H1 (cell line): ENCODE results near the gene NPBWR2. TPM values are rescaled to one million over a fixed set of nuclear protein-coding genes. Genes with fewer than 3 reads are reported as not detected.

Experiments used
- CTCF ChIA-PET: fragments of 300-600 bp; sonication (Branson Sonifier 250); formaldehyde crosslinking; loops from one replicate; lab custom pipeline; 2021; ENCODE audit not compliant: partially characterized antibody; lab: Charles Lee
- POLR2A ChIA-PET: fragments of 300-600 bp; sonication (Branson Sonifier 250); formaldehyde crosslinking; loops from one replicate; lab custom pipeline; 2021; ENCODE audit warnings: inconsistent platforms; ENCODE audit not compliant: partially characterized antibody; lab: Charles Lee
- DNase-seq, 2 experiments: peaks; one replicate each; pipeline versions ENCODE4 v3.0.0 to v3.0.0-alpha.2; 2010 to 2022; ENCODE audit warnings: low spot score in 2 of 2, low read depth in 1 of 2, mixed read lengths in 1 of 2
- FAIRE-seq: peaks from 2 replicates; lab custom pipeline; 2011; peaks lifted over from hg19 to GRCh38; lab: Jason Lieb, UNC
- H2AFZ ChIP-seq: 2 replicates; pipeline ENCODE4 v1.8.1; 2012; ENCODE audit warnings: low read length, inconsistent platforms
- H2AK5ac ChIP-seq: 2 replicates; pipeline ENCODE4 v1.6.1; 2013; ENCODE audit warnings: low read depth, low read length
- H2BK120ac ChIP-seq: replicated peaks from 2 replicates; pipeline ENCODE3; 2013; ENCODE audit warnings: low read depth, low read length, inconsistent platforms
- H2BK12ac ChIP-seq: 2 replicates; pipeline ENCODE4 v1.6.1; 2013; ENCODE audit warnings: low read depth, low read length
- H2BK15ac ChIP-seq: 2 replicates; pipeline ENCODE4 v1.6.1; 2013; ENCODE audit warnings: low read length
- H2BK20ac ChIP-seq: 2 replicates; pipeline ENCODE4 v1.6.1; 2013; ENCODE audit warnings: low read length
- H2BK5ac ChIP-seq: 2 replicates; pipeline ENCODE4 v1.6.1; 2013; ENCODE audit warnings: low read depth, low read length
- H3K14ac ChIP-seq: 2 replicates; pipeline ENCODE4 v1.6.1; 2013; ENCODE audit warnings: inconsistent platforms; ENCODE audit not compliant: insufficient read length
- H3K18ac ChIP-seq: 2 replicates; pipeline ENCODE4 v1.6.1; 2013; ENCODE audit warnings: low read length; ENCODE audit errors: extremely low read depth
- H3K23ac ChIP-seq: 2 replicates; pipeline ENCODE4 v1.6.1; 2013; ENCODE audit warnings: inconsistent platforms; ENCODE audit not compliant: insufficient read length
- H3K23me2 ChIP-seq: 2 replicates; pipeline ENCODE4 v1.6.1; 2013; ENCODE audit warnings: low read depth, low read length
- H3K27ac ChIP-seq: 2 replicates; pipeline ENCODE4 v1.6.1; 2011; ENCODE audit warnings: low read depth, low read length, inconsistent platforms
- H3K27me3 ChIP-seq, 4 experiments: replicated peaks in 1 of 4; 1 replicate in 1 of 4; 2 replicates in 3 of 4; pipeline versions ENCODE4 v1.6.1 to v1.8.1; 2011 to 2013; ENCODE audit warnings: low read length in 3 of 4, mild to moderate bottlenecking in 3 of 4, inconsistent platforms in 2 of 4, mixed read lengths in 2 of 4, moderate library complexity in 1 of 4; ENCODE audit not compliant: control insufficient read depth in 3 of 4, insufficient read depth in 3 of 4; ENCODE audit errors: extremely low read depth in 1 of 4
- H3K36me3 ChIP-seq, 4 experiments: 2 replicates each; pipeline versions ENCODE4 v1.6.1 to v1.8.1; 2011 to 2013; ENCODE audit warnings: mild to moderate bottlenecking in 4 of 4, low read length in 3 of 4, moderate library complexity in 2 of 4, control low read depth in 1 of 4, inconsistent platforms in 1 of 4; ENCODE audit not compliant: insufficient read depth in 4 of 4, control insufficient read depth in 2 of 4
- H3K4ac ChIP-seq: replicated peaks from 2 replicates; pipeline ENCODE3; 2013; ENCODE audit warnings: low read length, low read depth, mixed read lengths, inconsistent platforms; ENCODE audit not compliant: insufficient read length
- H3K4me1 ChIP-seq, 4 experiments: replicated peaks in 1 of 4; 1 replicate in 1 of 4; 2 replicates in 3 of 4; pipeline versions ENCODE4 v1.6.1 to v1.8.1; 2011 to 2013; ENCODE audit warnings: low read length in 3 of 4, inconsistent platforms in 2 of 4, mixed read lengths in 1 of 4; ENCODE audit not compliant: insufficient read depth in 4 of 4, control insufficient read depth in 3 of 4
- H3K4me2 ChIP-seq, 2 experiments: 2 replicates each; pipeline versions ENCODE4 v1.6.1 to v1.8.1; 2011 to 2013; ENCODE audit warnings: low read depth in 2 of 2, low read length in 2 of 2, control low read depth in 1 of 2, inconsistent platforms in 1 of 2, mild to moderate bottlenecking in 1 of 2; ENCODE audit not compliant: insufficient read depth in 1 of 2
- H3K4me3 ChIP-seq, 4 experiments: fragments of 200-600, 300-600 bp in 1 of 4; sonication (generic), shearing (Covaris generic), sonication (Bioruptor Twin) in 1 of 4; 2 replicates each; pipeline versions ENCODE4 v1.5.1 to v1.8.1; 2011 to 2016; ENCODE audit warnings: low read length in 4 of 4, low read depth in 3 of 4, control low read depth in 2 of 4, inconsistent platforms in 2 of 4, mild to moderate bottlenecking in 2 of 4, mixed read lengths in 1 of 4, moderate library complexity in 1 of 4; ENCODE audit not compliant: insufficient read depth in 2 of 4; ENCODE audit errors: extremely low read depth in 1 of 4
- H3K56ac ChIP-seq: replicated peaks from 2 replicates; pipeline ENCODE3; 2013; ENCODE audit warnings: low read depth, mild to moderate bottlenecking, mixed read lengths, low read length, inconsistent platforms; ENCODE audit not compliant: insufficient read length
- H3K79me1 ChIP-seq: 2 replicates; pipeline ENCODE4 v1.6.1; 2013; ENCODE audit warnings: low read depth, low read length, control low read depth
- H3K79me2 ChIP-seq, 2 experiments: 2 replicates each; pipeline versions ENCODE4 v1.6.1 to v1.8.1; 2012 to 2013; ENCODE audit warnings: low read length in 2 of 2, mild to moderate bottlenecking in 2 of 2, inconsistent platforms in 1 of 2; ENCODE audit not compliant: insufficient read depth in 2 of 2, control insufficient read depth in 1 of 2
- H3K9ac ChIP-seq, 4 experiments: replicated peaks in 1 of 4; 1 replicate in 1 of 4; 2 replicates in 3 of 4; pipeline versions ENCODE4 v1.6.1 to v1.8.1; 2011 to 2013; ENCODE audit warnings: low read depth in 3 of 4, low read length in 3 of 4, control low read depth in 2 of 4, mild to moderate bottlenecking in 2 of 4, moderate library complexity in 2 of 4, inconsistent platforms in 1 of 4; ENCODE audit errors: extremely low read depth in 1 of 4
- H3K9me3 ChIP-seq, 2 experiments: 2 replicates each; pipeline versions ENCODE4 v1.6.1 to v1.8.1; 2012 to 2013; ENCODE audit warnings: mild to moderate bottlenecking in 2 of 2, moderate library complexity in 2 of 2, control low read depth in 1 of 2, inconsistent platforms in 1 of 2, low read depth in 1 of 2, low read length in 1 of 2, mixed read lengths in 1 of 2; ENCODE audit not compliant: insufficient read depth in 2 of 2
- H4K20me1 ChIP-seq, 2 experiments: replicated peaks in 1 of 2; 2 replicates each; pipeline versions ENCODE3 to v1.8.1; 2011 to 2013; ENCODE audit warnings: inconsistent platforms in 2 of 2, low read length in 2 of 2, mild to moderate bottlenecking in 1 of 2; ENCODE audit not compliant: insufficient read depth in 2 of 2, control insufficient read depth in 1 of 2
- H4K5ac ChIP-seq: 2 replicates; pipeline ENCODE4 v1.6.1; 2013; ENCODE audit warnings: low read length, low read depth, mixed read lengths, inconsistent platforms; ENCODE audit not compliant: insufficient read length
- H4K8ac ChIP-seq: 2 replicates; pipeline ENCODE4 v1.8.0; 2013; ENCODE audit warnings: mild to moderate bottlenecking, moderate library complexity, low read length, inconsistent platforms; ENCODE audit not compliant: insufficient read depth; ENCODE audit errors: extremely low read depth
- H4K91ac ChIP-seq: replicated peaks from 2 replicates; pipeline ENCODE3; 2013; ENCODE audit warnings: low read length, mixed read lengths, inconsistent platforms; ENCODE audit not compliant: insufficient read length
- CBX5 ChIP-seq: fragments of 300-800, 300-1000 bp; sonication (generic); IDR thresholded peaks from 2 replicates; pipeline ENCODE4 v1.7.1; 2016; ENCODE audit warnings: antibody characterized with exemption, low read length, low read depth
- CBX8 ChIP-seq: fragments of 300-800, 300-1000 bp; sonication (generic); IDR thresholded peaks from 2 replicates; pipeline ENCODE4 v1.7.1; 2016; ENCODE audit warnings: low read depth, low read length, borderline replicate concordance
- FOSL1 ChIP-seq: IDR thresholded peaks from 2 replicates; pipeline ENCODE4 v1.6.1; 2011; ENCODE audit warnings: mild to moderate bottlenecking, low read depth, low read length, moderate library complexity; ENCODE audit not compliant: insufficient read depth
- HDAC6 ChIP-seq: IDR thresholded peaks from one replicate; pipeline ENCODE4 v1.7.1; 2012; ENCODE audit warnings: low read depth, mild to moderate bottlenecking, inconsistent platforms, low read length, moderate library complexity
- KDM5A ChIP-seq: fragments of 200-600 bp; IDR thresholded peaks from 2 replicates; pipeline ENCODE4 v1.7.1; 2012; ENCODE audit warnings: mild to moderate bottlenecking, low read length, inconsistent platforms, mixed read lengths
- NANOG ChIP-seq: IDR thresholded peaks from 2 replicates; pipeline ENCODE4 v1.6.1; 2011; ENCODE audit warnings: low read length, low read depth, mild to moderate bottlenecking, inconsistent platforms; ENCODE audit not compliant: insufficient read depth, poor library complexity, severe bottlenecking
- NRF1 ChIP-seq: IDR thresholded peaks from 2 replicates; pipeline ENCODE4 v1.6.1; 2011; ENCODE audit warnings: mild to moderate bottlenecking, low read depth, low read length, improper control_type of control experiment
- SAP30 ChIP-seq: fragments of 300-600 bp; sonication (generic); IDR thresholded peaks from 2 replicates; pipeline ENCODE4 v1.7.1; 2012; ENCODE audit warnings: low read length, moderate library complexity, mild to moderate bottlenecking, inconsistent platforms; ENCODE audit not compliant: insufficient read depth, insufficient replicate concordance
- TEAD4 ChIP-seq: IDR thresholded peaks from 2 replicates; pipeline ENCODE4 v1.6.1; 2012; ENCODE audit warnings: low read depth, low read length, inconsistent platforms, mixed read lengths
- WGBS, 2 experiments: shearing (Covaris generic) in 1 of 2; methylation state at CpG; one replicate each; pipeline versions ENCODE4 v1.1.6 to v1.1.7; 2013 to 2015; ENCODE audit warnings: low lambda C conversion rate in 2 of 2, mixed read lengths in 2 of 2, inconsistent platforms in 1 of 2, low coverage in 1 of 2, missing lambda C conversion rate in 1 of 2; ENCODE audit not compliant: insufficient replicate concordance in 2 of 2, insufficient coverage in 1 of 2, insufficient read length in 1 of 2; ENCODE audit errors: extremely low coverage in 1 of 2, missing lambda C conversion rate in 1 of 2; 5-methylcytosine and 5-hydroxymethylcytosine counted together
- polyA plus RNA-seq, 7 experiments: library from polyadenylated mRNA; depleted of rRNA in 3 of 7; stranded (reverse) in 5 of 7; unstranded in 2 of 7; fragments of >200 nt in 5 of 7; fragments of 200-250 nt in 2 of 7; gene quantifications; 1 replicate in 5 of 7; 2 replicates in 1 of 7; 4 replicates in 1 of 7; pipeline versions ENCODE4 v1.2.1 to v1.2.3, GENCODE V29; 2011 to 2013; ENCODE audit warnings: missing spikeins in 2 of 7, mixed read lengths in 2 of 7
- total RNA-seq: library from RNA; stranded (reverse); fragmentation: NEBNext Ultra II Directional; extraction: Animal tissue kit (Norgen Biotek cat#: 25700); gene quantifications from 2 replicates; pipeline ENCODE4 v1.2.1, GENCODE V29; 2021
- TF ChIP-seq, protein P1 (sequence below): IDR thresholded peaks from 2 replicates; pipeline ENCODE4 v1.6.1; 2012; ENCODE audit warnings: inconsistent platforms
- TF ChIP-seq, protein P2 (sequence below), 3 experiments: IDR thresholded peaks; 1 replicate in 2 of 3; 2 replicates in 1 of 3; pipeline versions ENCODE4 v1.5.1 to v1.6.1; 2011; ENCODE audit warnings: low read length in 3 of 3, mild to moderate bottlenecking in 3 of 3, inconsistent platforms in 2 of 3, low read depth in 1 of 3, moderate library complexity in 1 of 3; ENCODE audit not compliant: insufficient read depth in 1 of 3; ENCODE audit errors: control extremely low read depth in 1 of 3

Gene NPBWR2
- total and polyA plus RNA-seq, 2 of the 8 experiments (the other 6 are each of a cell fraction or from before 2014, with no cell fraction given), result not detected

DNA sequence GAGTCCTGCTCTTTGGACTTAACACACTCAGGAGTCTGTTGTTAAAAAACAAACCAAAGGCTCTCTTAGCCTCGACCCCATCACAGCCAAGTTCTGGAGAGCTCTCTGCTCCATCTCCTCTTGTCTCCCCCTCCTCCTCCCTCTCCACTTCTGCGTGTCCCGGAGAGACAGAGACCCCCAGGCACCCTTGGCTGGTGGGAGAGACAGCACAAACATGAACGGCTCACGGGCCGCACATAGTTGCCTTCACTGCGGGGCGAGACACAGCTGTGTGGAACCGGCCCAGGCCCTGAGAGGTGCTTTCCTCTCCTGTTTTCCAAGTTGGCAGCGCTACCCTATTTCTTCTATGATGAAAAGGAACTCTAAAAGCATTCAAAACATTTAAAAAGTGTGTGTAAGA lies 33.6 kb upstream of the NPBWR2 start:
- CTCF ChIA-PET, result interaction anchor here (0.5 to 2.2 kb wide), 10 partner anchors 10 to 102 kb away, joined by 3 to 11 read pairs (median 4); no protein-coding TSS in a partner anchor
- Histone ChIP-seq H3K23me2 (no peaks in the 10 kb centered on the region), H2AFZ (no peak overlapping the region), H4K91ac (no peak overlapping the region), H2BK12ac (no peak overlapping the region), H3K23ac (no peak overlapping the region), H3K14ac (no peak overlapping the region), H3K27ac (no peak overlapping the region), H4K20me1 (no peaks in the 10 kb centered on the region), H4K8ac (no peak overlapping the region), H3K36me3 (no peaks in the 10 kb centered on the region), H3K4me3 (no peak overlapping the region), H3K4me1 (peaks cover 0 to 9% (median 5%) of the 10 kb centered on the region in 4 experiments; a peak in 5 of 7 replicates), H3K18ac (no peak overlapping the region), H2BK20ac (no peak overlapping the region), H3K4ac (no peak overlapping the region), H3K4me2 (no peak overlapping the region), H3K79me2 (no peaks in the 10 kb centered on the region), H3K56ac (no peak overlapping the region), H3K9me3 (peaks cover 17 to 19% of the 10 kb centered on the region in 2 experiments), H2AK5ac (no peak overlapping the region), H2BK15ac (no peak overlapping the region), H2BK120ac (no peak overlapping the region), H2BK5ac (no peak overlapping the region), H4K5ac (no peak overlapping the region), H3K79me1 (no peaks in the 10 kb centered on the region), H3K27me3 (no peaks in the 10 kb centered on the region), H3K9ac (no peak overlapping the region)
- POLR2A ChIA-PET, result interaction anchor here (2.2 kb wide), 1 partner anchor 16 kb away, joined by 5 read pairs; no protein-coding TSS in a partner anchor
- FAIRE-seq, result no peak
- no peak for DNase-seq
- 87% methylated on average over 10 of the region's 10 CpGs; no CpG with 5 or more reads in 1 of the 2 experiments for WGBS, 2 experiments
- TF ChIP-seq TEAD4, result no peak
- TF ChIP-seq, protein P1, sequence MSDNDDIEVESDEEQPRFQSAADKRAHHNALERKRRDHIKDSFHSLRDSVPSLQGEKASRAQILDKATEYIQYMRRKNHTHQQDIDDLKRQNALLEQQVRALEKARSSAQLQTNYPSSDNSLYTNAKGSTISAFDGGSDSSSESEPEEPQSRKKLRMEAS, result no peak
- TF ChIP-seq HDAC6, result no peak
- no peak for TF ChIP-seq CBX8
- no peak for TF ChIP-seq SAP30
- TF ChIP-seq, protein P2, sequence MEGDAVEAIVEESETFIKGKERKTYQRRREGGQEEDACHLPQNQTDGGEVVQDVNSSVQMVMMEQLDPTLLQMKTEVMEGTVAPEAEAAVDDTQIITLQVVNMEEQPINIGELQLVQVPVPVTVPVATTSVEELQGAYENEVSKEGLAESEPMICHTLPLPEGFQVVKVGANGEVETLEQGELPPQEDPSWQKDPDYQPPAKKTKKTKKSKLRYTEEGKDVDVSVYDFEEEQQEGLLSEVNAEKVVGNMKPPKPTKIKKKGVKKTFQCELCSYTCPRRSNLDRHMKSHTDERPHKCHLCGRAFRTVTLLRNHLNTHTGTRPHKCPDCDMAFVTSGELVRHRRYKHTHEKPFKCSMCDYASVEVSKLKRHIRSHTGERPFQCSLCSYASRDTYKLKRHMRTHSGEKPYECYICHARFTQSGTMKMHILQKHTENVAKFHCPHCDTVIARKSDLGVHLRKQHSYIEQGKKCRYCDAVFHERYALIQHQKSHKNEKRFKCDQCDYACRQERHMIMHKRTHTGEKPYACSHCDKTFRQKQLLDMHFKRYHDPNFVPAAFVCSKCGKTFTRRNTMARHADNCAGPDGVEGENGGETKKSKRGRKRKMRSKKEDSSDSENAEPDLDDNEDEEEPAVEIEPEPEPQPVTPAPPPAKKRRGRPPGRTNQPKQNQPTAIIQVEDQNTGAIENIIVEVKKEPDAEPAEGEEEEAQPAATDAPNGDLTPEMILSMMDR (IDR thresholded peaks at IDR 0.05; ENCODE audit: control extremely low read depth in 1 of 3, insufficient read depth in 1 of 3, low read depth in 1 of 3, low read length in 3 of 3), result no peak
- no peak for TF ChIP-seq FOSL1
- no peak for TF ChIP-seq KDM5A
- TF ChIP-seq NANOG, result no peak
- TF ChIP-seq NRF1, result no peak
- TF ChIP-seq CBX5, result no peak
